ENCODE results near the gene ADPGK. TPM values are rescaled to one million over a fixed set of nuclear protein-coding genes. Genes with fewer than 3 reads are reported as not detected.
A peak's percentile ranks its signal among the peaks of the same experiment; 100 is the strongest.
"Not testable (repeated sequence)": the region's sequence is repeated elsewhere in the genome, so short reads cannot be mapped to it uniquely, and the experiment has no call there.

The ADPGK gene
- total and polyA plus RNA-seq, 4 experiments from 2014 or later: 66.7 to 104 (median 97.1) TPM

- CTCF ChIA-PET (ENCODE audit: partially characterized antibody): interaction anchor here (6.6 kb wide), 1 partner anchor 357 kb away, joined by 47 read pairs; no protein-coding TSS in a partner anchor
These were observed 58.1 kb downstream of the ADPGK start for GRCh38 chr15:72725446-72725845.

GRCh38 chr15:72724028-72724427 is 59.5 kb downstream of the ADPGK start:
- peaks cover 6 to 19% of the 10 kb centered on the region in 2 donors for H3K36me3 Mint-ChIP-seq
- H3K9me3 Mint-ChIP-seq: no peaks in the 10 kb centered on the region
- H3K4me1 Mint-ChIP-seq: no peaks in the 10 kb centered on the region
- H3K4me3 Mint-ChIP-seq: no peak overlapping the region
- intact Hi-C loops (cut with micrococcal nuclease): loop anchor here (5.0 kb wide), 1 partner anchor 73 kb away; no protein-coding TSS in a partner anchor
- CTCF ChIA-PET (ENCODE audit: partially characterized antibody): interaction anchor here (3.1 to 6.6 kb wide), 4 partner anchors 9 to 358 kb away, joined by 15 to 47 read pairs (median 34); no protein-coding TSS in a partner anchor
- Histone ChIP-seq H3K27ac (ENCODE audit: low read depth, low read length) (no peak overlapping the region), H3K36me3 (ENCODE audit: insufficient read depth, low read length) (no peaks in the 10 kb centered on the region), H3K9me3 (ENCODE audit: control insufficient read depth in 1 of 2, low read length in 2 of 2) (no peaks in the 10 kb centered on the region), H3K4me3 (ENCODE audit: low read length in 2 of 2) (no peak overlapping the region), H3K4me1 (ENCODE audit: insufficient read depth, low read length) (no peaks in the 10 kb centered on the region), H3K27me3 (ENCODE audit: insufficient read depth, low read length) (no peaks in the 10 kb centered on the region)
- no peaks in the 10 kb centered on the region for H3K27me3 Mint-ChIP-seq
- POLR2A ChIA-PET (ENCODE audit: partially characterized antibody): no interaction called here
- H3K27ac Mint-ChIP-seq: no peak overlapping the region
- DNase-seq: no peak

More at GRCh38 chr15:72725446-72725845, 58.1 kb downstream of the ADPGK start:
- H3K27ac ChIP-seq (ENCODE audit: low read depth, low read length): no peak overlapping the region
- H3K36me3 ChIP-seq (ENCODE audit: insufficient read depth, low read length): no peaks in the 10 kb centered on the region
- POLR2A ChIA-PET (ENCODE audit: partially characterized antibody): no interaction called here
- no peak overlapping the region for H3K4me3 ChIP-seq (ENCODE audit: low read length in 2 of 2)
- no peak for DNase-seq
- H3K27me3 Mint-ChIP-seq: no peaks in the 10 kb centered on the region
- no peaks in the 10 kb centered on the region for H3K9me3 ChIP-seq (ENCODE audit: control insufficient read depth in 1 of 2, low read length in 2 of 2)
- no peaks in the 10 kb centered on the region for H3K4me1 ChIP-seq (ENCODE audit: insufficient read depth, low read length)
- no peaks in the 10 kb centered on the region for H3K4me1 Mint-ChIP-seq
- peaks cover 6 to 23% of the 10 kb centered on the region in 2 donors for H3K36me3 Mint-ChIP-seq
- no peak overlapping the region for H3K27ac Mint-ChIP-seq
- no peak overlapping the region for H3K4me3 Mint-ChIP-seq
- no peaks in the 10 kb centered on the region for H3K27me3 ChIP-seq (ENCODE audit: insufficient read depth, low read length)
- no peaks in the 10 kb centered on the region for H3K9me3 Mint-ChIP-seq
- intact Hi-C loops (cut with micrococcal nuclease): no loop called here

- peak overlapping the region in 2 of 7 donors; percentile 27 to 29 for H3K27ac Mint-ChIP-seq
- Histone ChIP-seq H3K36me3 (ENCODE audit: insufficient read depth, low read length) (no peaks in the 10 kb centered on the region), H3K27me3 (ENCODE audit: insufficient read depth, low read length) (no peaks in the 10 kb centered on the region), H3K4me1 (ENCODE audit: insufficient read depth, low read length) (no peaks in the 10 kb centered on the region), H3K4me3 (ENCODE audit: low read length in 2 of 2) (no peak overlapping the region), H3K27ac (ENCODE audit: low read depth, low read length) (no peak overlapping the region), H3K9me3 (ENCODE audit: control insufficient read depth in 1 of 2, low read length in 2 of 2) (no peaks in the 10 kb centered on the region)
- DNase-seq: peak; percentile 40 to 64 (median 60)
- H3K9me3 Mint-ChIP-seq: no peaks in the 10 kb centered on the region
- no peaks in the 10 kb centered on the region for H3K27me3 Mint-ChIP-seq
- no peaks in the 10 kb centered on the region for H3K4me1 Mint-ChIP-seq
- intact Hi-C loops (cut with micrococcal nuclease): loop anchor here (1.0 to 5.0 kb wide), 5 partner anchors 62 to 551 kb away; no protein-coding TSS in a partner anchor
- ChIA-PET CTCF (ENCODE audit: partially characterized antibody) (interaction anchor here (0.8 to 6.6 kb wide), 34 partner anchors 8 to 551 kb away, joined by 3 to 47 read pairs (median 5); partner anchors contain the start of genes BBS4 and HIGD2B), POLR2A (ENCODE audit: partially characterized antibody) (interaction anchor here (0.9 kb wide), 1 partner anchor 360 kb away, joined by 6 read pairs; no protein-coding TSS in a partner anchor)
- H3K4me3 Mint-ChIP-seq: no peak overlapping the region
- H3K36me3 Mint-ChIP-seq: peaks cover 17 to 23% of the 10 kb centered on the region in 2 donors
These were observed 61.4 kb downstream of the ADPGK start for GRCh38 chr15:72722071-72722696.

- H3K4me1 ChIP-seq (ENCODE audit: insufficient read depth, low read length); H3K9me3 Mint-ChIP-seq; H3K27ac ChIP-seq (ENCODE audit: low read depth, low read length); H3K27me3 ChIP-seq (ENCODE audit: insufficient read depth, low read length); DNase-seq; H3K27me3 Mint-ChIP-seq; H3K4me1 Mint-ChIP-seq; H3K4me3 ChIP-seq (ENCODE audit: low read length in 2 of 2); H3K9me3 ChIP-seq (ENCODE audit: control insufficient read depth in 1 of 2, low read length in 2 of 2); H3K36me3 ChIP-seq (ENCODE audit: insufficient read depth, low read length); H3K4me3 Mint-ChIP-seq; POLR2A ChIA-PET (ENCODE audit: partially characterized antibody); H3K27ac Mint-ChIP-seq; CTCF ChIA-PET (ENCODE audit: partially characterized antibody); intact Hi-C loops (cut with micrococcal nuclease): not testable (repeated sequence)
- H3K36me3 Mint-ChIP-seq: peaks cover 16 to 21% of the 10 kb centered on the region in 2 donors
These were observed 74.8 kb downstream of the ADPGK start for GRCh38 chr15:72708551-72709303.

- POLR2A ChIA-PET (ENCODE audit: partially characterized antibody): no interaction called here
- intact Hi-C loops (cut with micrococcal nuclease): no loop called here
- Mint-ChIP-seq H3K27me3 (no peaks in the 10 kb centered on the region), H3K4me1 (peaks cover 0 to 3% (median 0%) of the 10 kb centered on the region in 4 donors), H3K4me3 (no peak overlapping the region), H3K36me3 (peaks cover 5 to 10% of the 10 kb centered on the region in 2 donors), H3K27ac (peak overlapping the region in 1 of 7 donors; percentile 42), H3K9me3 (peaks cover 0 to 2% (median 0%) of the 10 kb centered on the region in 8 donors)
- no peak overlapping the region for H3K4me3 ChIP-seq (ENCODE audit: low read length in 2 of 2)
- H3K36me3 ChIP-seq (ENCODE audit: insufficient read depth, low read length): no peaks in the 10 kb centered on the region
- H3K9me3 ChIP-seq (ENCODE audit: control insufficient read depth in 1 of 2, low read length in 2 of 2): no peaks in the 10 kb centered on the region
- no peaks in the 10 kb centered on the region for H3K27me3 ChIP-seq (ENCODE audit: insufficient read depth, low read length)
- DNase-seq: no peak
- no peak overlapping the region for H3K27ac ChIP-seq (ENCODE audit: low read depth, low read length)
- CTCF ChIA-PET (ENCODE audit: partially characterized antibody): interaction anchor here (1.6 kb wide), 1 partner anchor 14 kb away, joined by 3 read pairs; no protein-coding TSS in a partner anchor
- no peaks in the 10 kb centered on the region for H3K4me1 ChIP-seq (ENCODE audit: insufficient read depth, low read length)
These were observed 77.3 kb downstream of the ADPGK start for GRCh38 chr15:72706266-72706665.

Other genes starting within 250 kb of the ADPGK start
- gene GOLGA6B, start 129.1 kb downstream of the ADPGK start, total RNA-seq: not detected
- not detected for gene GOLGA6B, start 129.1 kb downstream of the ADPGK start, polyA plus RNA-seq
- gene HIGD2B, start 97.6 kb downstream of the ADPGK start, total RNA-seq: under 1 TPM; 0.39 to 0.41 TPM
- not detected for gene HIGD2B, start 97.6 kb downstream of the ADPGK start, polyA plus RNA-seq
- 10 to 100 TPM; 19.1 to 22.2 TPM for gene BBS4, start 97.6 kb downstream of the ADPGK start, total RNA-seq
- 10 to 100 TPM in 1 of 2 donors, 1 to 10 TPM in 1; 7.7 to 13.8 TPM for gene BBS4, start 97.6 kb downstream of the ADPGK start, polyA plus RNA-seq